ENCODE measurements around the gene CHST2.
"Not testable (repeated sequence)": the region's sequence is repeated elsewhere in the genome, so short reads cannot be mapped to it uniquely, and the experiment has no call there.

The CHST2 gene, protein sequence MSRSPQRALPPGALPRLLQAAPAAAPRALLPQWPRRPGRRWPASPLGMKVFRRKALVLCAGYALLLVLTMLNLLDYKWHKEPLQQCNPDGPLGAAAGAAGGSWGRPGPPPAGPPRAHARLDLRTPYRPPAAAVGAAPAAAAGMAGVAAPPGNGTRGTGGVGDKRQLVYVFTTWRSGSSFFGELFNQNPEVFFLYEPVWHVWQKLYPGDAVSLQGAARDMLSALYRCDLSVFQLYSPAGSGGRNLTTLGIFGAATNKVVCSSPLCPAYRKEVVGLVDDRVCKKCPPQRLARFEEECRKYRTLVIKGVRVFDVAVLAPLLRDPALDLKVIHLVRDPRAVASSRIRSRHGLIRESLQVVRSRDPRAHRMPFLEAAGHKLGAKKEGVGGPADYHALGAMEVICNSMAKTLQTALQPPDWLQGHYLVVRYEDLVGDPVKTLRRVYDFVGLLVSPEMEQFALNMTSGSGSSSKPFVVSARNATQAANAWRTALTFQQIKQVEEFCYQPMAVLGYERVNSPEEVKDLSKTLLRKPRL
- 1.0 to 7.7 (median 3.4) reads per million in 9 experiments for total RNA-seq

DNA sequence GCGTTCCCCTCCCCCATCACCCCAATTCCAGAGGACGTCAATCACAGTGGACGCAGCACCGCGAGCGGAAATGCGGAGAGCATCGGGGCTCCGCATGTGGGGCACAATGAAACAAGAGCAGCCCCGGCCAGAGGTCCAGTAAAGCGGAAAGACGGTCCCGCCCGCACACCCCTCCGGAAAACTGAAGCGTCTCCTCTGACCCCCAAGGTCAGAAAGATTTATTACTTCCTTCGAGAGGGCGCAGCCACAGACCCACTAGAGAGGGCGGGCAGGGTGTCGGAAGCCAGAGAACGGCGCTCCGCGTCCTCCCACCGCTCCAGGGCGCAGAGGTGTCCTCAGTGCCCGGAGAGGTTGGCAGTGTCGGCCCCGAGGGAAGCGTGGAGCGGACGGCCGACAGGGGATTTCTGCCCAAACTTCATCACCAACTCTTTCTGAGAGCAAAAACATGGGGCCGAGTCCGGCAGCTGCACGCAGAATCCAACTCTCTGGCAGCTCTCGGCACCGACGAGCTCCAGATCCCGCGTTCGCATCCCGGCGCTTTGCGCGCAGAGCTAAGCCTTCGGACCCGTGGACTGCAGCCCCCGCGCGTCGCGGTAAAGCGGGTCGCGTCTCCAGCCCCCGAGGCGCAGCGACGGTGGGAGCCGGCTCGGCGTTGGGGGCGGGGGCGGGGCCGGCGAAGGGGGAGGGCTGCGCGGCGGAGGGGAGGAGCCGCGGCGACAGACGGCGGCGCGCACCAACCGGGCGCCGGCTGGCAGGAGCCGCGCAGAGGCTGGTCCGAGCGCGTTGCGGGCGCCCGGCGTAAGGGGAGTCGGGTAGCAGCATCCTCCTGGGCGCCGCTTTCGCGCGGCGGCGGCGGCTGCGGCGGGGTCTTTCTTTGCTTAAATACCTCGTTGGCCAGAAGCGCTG is at the start of gene CHST2:
TSS of gene CHST2 (plus strand) at position 763 of the 906 bp plus-strand sequence. CDS start 1,046 bp downstream, outside the sequence.
- peak within 1 kb of the TSS; percentile 53 to 88 for H3K27ac Mint-ChIP-seq

DNA sequence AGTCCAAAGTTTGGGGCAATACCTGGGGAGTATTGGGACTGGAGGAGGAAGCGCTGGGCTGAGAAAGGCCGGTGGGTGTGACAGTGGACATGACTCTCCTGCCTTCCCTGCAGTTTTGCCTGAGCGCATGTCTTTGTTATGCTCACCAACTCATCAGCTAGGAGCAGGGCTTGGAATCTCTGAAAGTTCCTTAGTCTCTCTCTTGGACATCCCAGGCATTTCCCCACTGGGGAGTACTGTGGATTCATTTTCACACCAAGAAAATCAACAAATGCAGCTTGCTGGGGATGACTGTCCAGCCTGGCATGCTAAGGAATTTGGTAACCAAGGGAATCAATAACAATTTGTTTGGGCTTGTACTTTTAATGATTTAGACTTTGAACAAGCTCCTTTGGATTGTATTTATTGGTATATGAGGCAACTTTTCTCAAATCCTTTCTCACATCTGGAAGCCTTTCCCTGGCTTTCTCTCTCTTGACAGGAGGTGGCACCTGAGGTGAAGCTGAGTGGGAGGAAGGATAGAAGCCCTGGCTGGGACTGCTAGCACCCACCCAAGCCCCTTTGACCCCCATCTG is 48.5 kb upstream of the CHST2 start:
- Mint-ChIP-seq H3K9me3 (no peaks in the 10 kb centered on the region), H3K27me3 (peaks cover 5 to 25% of the 10 kb centered on the region in 2 donors), H3K27ac (no peak overlapping the region), H3K4me3 (no peak overlapping the region), H3K4me1 (ENCODE audit: low read depth in 2 of 2) (no peaks in the 10 kb centered on the region), H3K36me3 (ENCODE audit: insufficient read depth) (no peaks in the 10 kb centered on the region)
- no peak for ATAC-seq (replicated peaks)
- DNase-seq = no peak

More for the DNA sequence above, at the start of gene CHST2:
- Mint-ChIP-seq H3K4me3 (peak within 1 kb of the TSS; percentile 87 to 88), H3K27me3 (peaks cover 2 to 49% of the 10 kb centered on the region in 2 donors), H3K9me3 (no peaks in the 10 kb centered on the region), H3K36me3 (ENCODE audit: insufficient read depth) (peaks cover 4% of the 10 kb centered on the region), H3K4me1 (ENCODE audit: low read depth in 2 of 2) (peaks cover 0 to 2% of the 10 kb centered on the region in 2 donors)
- ATAC-seq (replicated peaks) (peak; percentile 81), DNase-seq (peak in 2 of 3 experiments; percentile 20 to 35)

DNA sequence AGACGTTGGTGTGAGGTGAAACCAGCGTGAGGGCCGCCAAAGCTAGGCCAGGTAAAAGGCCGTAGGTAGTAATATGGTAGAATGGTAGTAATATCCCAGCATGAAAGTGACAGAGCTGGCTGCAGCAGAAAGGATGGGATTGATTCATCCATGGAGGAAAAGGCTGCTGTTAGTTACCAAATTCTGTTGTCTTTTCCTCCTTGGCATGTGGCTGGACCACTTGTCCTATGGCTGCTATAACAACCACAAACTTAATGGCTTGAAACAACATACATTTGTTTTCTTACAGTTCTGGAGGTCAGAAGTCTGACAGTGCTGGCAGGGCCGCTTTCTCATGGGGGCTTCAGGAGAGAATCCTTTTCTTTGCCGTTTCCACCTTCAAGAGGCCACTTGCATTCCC is 47.8 kb upstream of the CHST2 start:
- DNase-seq (no peak), ATAC-seq (replicated peaks) (no peak)
- H3K4me3 Mint-ChIP-seq = no peak overlapping the region
- H3K36me3 Mint-ChIP-seq (ENCODE audit: insufficient read depth) = no peaks in the 10 kb centered on the region
- peaks cover 5 to 25% of the 10 kb centered on the region in 2 donors for H3K27me3 Mint-ChIP-seq
- H3K4me1 Mint-ChIP-seq (ENCODE audit: low read depth in 2 of 2) = no peaks in the 10 kb centered on the region
- H3K27ac Mint-ChIP-seq = no peak overlapping the region
- no peaks in the 10 kb centered on the region for H3K9me3 Mint-ChIP-seq

DNA sequence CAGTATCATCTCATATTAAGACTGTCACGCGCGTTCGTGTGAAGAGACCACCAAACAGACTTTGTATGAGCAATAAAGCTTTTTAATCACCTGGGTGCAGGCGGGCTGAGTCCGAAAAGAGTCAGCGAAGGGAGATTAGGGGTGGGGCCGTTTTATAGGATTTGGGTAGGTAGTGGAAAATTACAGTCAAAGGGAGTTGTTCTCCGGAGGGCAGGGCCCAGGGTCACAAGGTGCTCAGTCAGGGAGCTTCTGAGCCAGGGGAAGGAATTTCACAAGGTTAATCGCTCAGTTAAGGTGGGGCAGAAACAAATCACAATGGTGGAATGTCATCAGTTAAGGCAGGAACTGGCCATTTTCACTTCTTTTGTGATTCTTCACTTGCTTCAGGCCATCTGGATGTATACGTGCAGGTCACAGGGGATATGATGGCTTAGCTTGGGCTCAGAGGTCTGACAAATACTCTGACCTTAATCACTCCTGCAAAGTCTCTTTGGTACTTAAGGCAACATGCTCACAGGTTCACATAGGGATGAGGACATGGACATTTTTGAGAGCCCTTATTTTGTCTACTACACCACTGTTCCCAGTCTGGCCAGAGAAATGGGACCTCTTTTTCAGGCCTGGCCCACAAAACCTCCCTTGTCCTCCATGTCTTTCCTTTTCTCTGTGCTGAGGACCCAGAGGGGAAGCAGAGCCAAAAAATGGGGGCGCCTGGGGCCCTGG is 47.1 kb upstream of the CHST2 start:
- peaks cover 5 to 25% of the 10 kb centered on the region in 2 donors for H3K27me3 Mint-ChIP-seq
- not testable (repeated sequence) for ATAC-seq (replicated peaks); H3K27ac Mint-ChIP-seq; H3K36me3 Mint-ChIP-seq (ENCODE audit: insufficient read depth); H3K9me3 Mint-ChIP-seq; DNase-seq; H3K4me1 Mint-ChIP-seq (ENCODE audit: low read depth in 2 of 2); H3K4me3 Mint-ChIP-seq

DNA sequence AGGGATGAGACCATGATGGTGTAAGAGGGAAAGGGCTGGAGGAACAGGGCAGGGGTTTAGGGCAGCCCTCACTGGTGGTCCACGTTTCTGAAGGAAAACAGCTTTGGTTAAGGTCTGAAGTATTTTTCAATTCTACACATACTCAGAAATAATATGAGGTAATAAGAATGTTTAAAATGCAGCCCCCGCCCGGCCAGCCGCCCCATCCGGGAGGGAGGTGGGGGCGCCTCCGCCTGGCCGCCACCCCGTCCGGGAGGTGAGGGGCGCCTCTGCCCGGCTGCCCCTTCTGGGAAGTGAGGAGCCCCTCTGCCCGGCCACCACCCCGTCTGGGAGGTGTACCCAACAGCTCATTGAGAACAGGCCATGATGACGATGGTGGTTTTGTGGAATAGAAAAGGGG is 46.0 kb upstream of the CHST2 start:
- H3K4me1 Mint-ChIP-seq (ENCODE audit: low read depth in 2 of 2); H3K27ac Mint-ChIP-seq; H3K9me3 Mint-ChIP-seq; H3K4me3 Mint-ChIP-seq; ATAC-seq (replicated peaks); H3K36me3 Mint-ChIP-seq (ENCODE audit: insufficient read depth); DNase-seq: not testable (repeated sequence)
- peaks cover 5 to 25% of the 10 kb centered on the region in 2 donors for H3K27me3 Mint-ChIP-seq

GRCh38 chr3:143073983-143074382 is 45.6 kb upstream of the CHST2 start:
- not testable (repeated sequence) for DNase-seq; H3K4me1 Mint-ChIP-seq (ENCODE audit: low read depth in 2 of 2); ATAC-seq (replicated peaks); H3K9me3 Mint-ChIP-seq; H3K4me3 Mint-ChIP-seq; H3K36me3 Mint-ChIP-seq (ENCODE audit: insufficient read depth); H3K27ac Mint-ChIP-seq
- H3K27me3 Mint-ChIP-seq = peaks cover 5 to 25% of the 10 kb centered on the region in 2 donors

- no peak for ATAC-seq (replicated peaks)
- H3K27me3 Mint-ChIP-seq = peaks cover 21 to 33% of the 10 kb centered on the region in 2 donors
- no peak overlapping the region for H3K4me3 Mint-ChIP-seq
- no peak for DNase-seq
- H3K9me3 Mint-ChIP-seq = no peaks in the 10 kb centered on the region
- no peak overlapping the region for H3K27ac Mint-ChIP-seq
- H3K36me3 Mint-ChIP-seq (ENCODE audit: insufficient read depth) = no peaks in the 10 kb centered on the region
- peaks cover 6 to 10% of the 10 kb centered on the region in 2 donors for H3K4me1 Mint-ChIP-seq (ENCODE audit: low read depth in 2 of 2)
These were observed 40.7 kb upstream of the CHST2 start for GRCh38 chr3:143078883-143079282.

DNA sequence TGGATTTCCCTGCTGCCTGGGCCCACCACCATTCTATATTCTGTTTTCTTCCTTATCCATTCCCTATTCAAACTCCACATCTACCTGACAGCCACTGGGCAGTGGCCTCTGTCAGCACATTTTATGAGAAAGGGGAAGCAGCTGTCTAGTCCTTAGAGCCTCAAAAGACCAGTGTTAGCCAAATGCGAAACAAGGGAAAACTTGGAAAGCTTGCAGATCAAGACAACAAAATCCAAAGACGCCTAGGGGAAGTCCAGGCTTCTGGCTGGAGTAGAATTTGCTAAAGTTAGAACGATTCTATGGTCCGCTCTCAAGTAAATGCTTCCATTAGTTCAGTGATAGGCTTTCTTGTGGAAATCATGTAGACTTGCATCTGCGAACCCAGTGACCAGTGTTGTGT is 39.4 kb upstream of the CHST2 start:
- H3K4me3 Mint-ChIP-seq = no peak overlapping the region
- no peak for ATAC-seq (replicated peaks)

DNA sequence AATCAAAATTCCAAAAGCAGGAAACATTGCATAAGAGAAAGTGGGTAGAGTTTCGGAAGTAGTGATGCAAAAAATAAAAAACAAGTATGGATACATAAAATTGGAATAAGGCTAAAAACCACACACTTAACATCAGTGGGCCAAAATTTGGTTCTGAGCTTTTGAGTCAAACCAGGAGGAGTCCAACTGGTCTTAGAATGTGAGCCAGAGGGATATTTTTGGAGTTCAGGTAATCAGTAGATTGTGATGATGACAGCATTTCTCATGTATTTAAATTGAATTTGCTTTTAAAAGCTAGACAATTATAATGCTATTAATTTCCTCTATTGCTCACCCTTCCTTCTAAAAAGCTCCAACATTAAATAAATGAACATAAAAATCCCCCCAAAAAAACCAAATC is 38.2 kb upstream of the CHST2 start:
- Mint-ChIP-seq H3K4me3 (no peak overlapping the region), H3K4me1 (ENCODE audit: low read depth in 2 of 2) (peaks cover 6 to 10% of the 10 kb centered on the region in 2 donors), H3K9me3 (no peaks in the 10 kb centered on the region), H3K27ac (no peak overlapping the region), H3K36me3 (ENCODE audit: insufficient read depth) (no peaks in the 10 kb centered on the region), H3K27me3 (peaks cover 29 to 44% of the 10 kb centered on the region in 2 donors)
- ATAC-seq (replicated peaks) = no peak
- no peak for DNase-seq

More for the DNA sequence above, 39.4 kb upstream of the CHST2 start:
- no peak overlapping the region for H3K27ac Mint-ChIP-seq
- no peaks in the 10 kb centered on the region for H3K36me3 Mint-ChIP-seq (ENCODE audit: insufficient read depth)
- H3K27me3 Mint-ChIP-seq = peaks cover 29 to 44% of the 10 kb centered on the region in 2 donors
- no peak for DNase-seq
- peaks cover 6 to 10% of the 10 kb centered on the region in 2 donors for H3K4me1 Mint-ChIP-seq (ENCODE audit: low read depth in 2 of 2)
- no peaks in the 10 kb centered on the region for H3K9me3 Mint-ChIP-seq

GRCh38 chr3:143081844-143082778 is 37.5 kb upstream of the CHST2 start:
- peaks cover 6 to 10% of the 10 kb centered on the region in 2 donors for H3K4me1 Mint-ChIP-seq (ENCODE audit: low read depth in 2 of 2)
- H3K4me3 Mint-ChIP-seq = peak overlapping the region in 1 of 2 donors; percentile 6
- no peak for DNase-seq
- no peaks in the 10 kb centered on the region for H3K9me3 Mint-ChIP-seq
- ATAC-seq (replicated peaks) = no peak
- no peaks in the 10 kb centered on the region for H3K36me3 Mint-ChIP-seq (ENCODE audit: insufficient read depth)
- peaks cover 29 to 44% of the 10 kb centered on the region in 2 donors for H3K27me3 Mint-ChIP-seq
- H3K27ac Mint-ChIP-seq = no peak overlapping the region

GRCh38 chr3:143083781-143084180 is 35.8 kb upstream of the CHST2 start:
- Mint-ChIP-seq H3K4me1 (ENCODE audit: low read depth in 2 of 2) (peaks cover 6 to 10% of the 10 kb centered on the region in 2 donors), H3K4me3 (no peak overlapping the region), H3K27ac (no peak overlapping the region), H3K27me3 (peaks cover 29 to 44% of the 10 kb centered on the region in 2 donors), H3K9me3 (no peaks in the 10 kb centered on the region), H3K36me3 (ENCODE audit: insufficient read depth) (no peaks in the 10 kb centered on the region)
- ATAC-seq (replicated peaks) (no peak), DNase-seq (no peak)
